Activated CD4-positive, alpha-beta T cell treated with anti-CD3 and anti-CD28 coated beads, Interleukin-10, Interleukin-2, amounts not matched to agents 100 ng/mL and 50 ng/mL, durations not matched to agents 16 hours and 8 hours (primary cell): ENCODE measurements around the gene IRF2.
A peak's percentile ranks its signal among the peaks of the same experiment; 100 is the strongest.

ENCODE experiments used
- DNase-seq: peaks from one replicate; pipeline ENCODE4 v3.0.0-alpha.2; 2020

IRF2 gene

GRCh38 chr4:184404047-184404446 is 70.3 kb downstream of the IRF2 start:
- no peak for DNase-seq

DNA sequence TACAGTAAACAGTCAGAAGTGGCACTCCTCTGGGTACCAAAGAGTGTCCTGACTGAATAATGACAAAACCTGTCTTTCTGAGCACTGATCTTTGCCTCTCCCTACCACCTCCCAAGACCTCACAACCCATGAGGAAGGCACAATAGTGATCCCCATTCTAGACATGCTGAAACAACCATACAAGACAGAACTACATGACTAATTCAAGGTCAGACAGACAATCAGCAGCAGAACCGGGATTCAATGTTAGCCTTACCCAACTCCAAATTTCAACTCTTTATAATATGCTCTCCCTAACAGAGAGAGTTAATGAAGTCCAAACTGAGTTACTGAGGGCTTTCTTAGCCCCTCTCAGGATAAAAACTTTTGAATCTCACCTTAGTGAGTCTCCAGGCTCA is 71.0 kb downstream of the IRF2 start:
- DNase-seq: no peak

GRCh38 chr4:184402740-184403383 is 71.5 kb downstream of the IRF2 start:
- no peak for DNase-seq

DNA sequence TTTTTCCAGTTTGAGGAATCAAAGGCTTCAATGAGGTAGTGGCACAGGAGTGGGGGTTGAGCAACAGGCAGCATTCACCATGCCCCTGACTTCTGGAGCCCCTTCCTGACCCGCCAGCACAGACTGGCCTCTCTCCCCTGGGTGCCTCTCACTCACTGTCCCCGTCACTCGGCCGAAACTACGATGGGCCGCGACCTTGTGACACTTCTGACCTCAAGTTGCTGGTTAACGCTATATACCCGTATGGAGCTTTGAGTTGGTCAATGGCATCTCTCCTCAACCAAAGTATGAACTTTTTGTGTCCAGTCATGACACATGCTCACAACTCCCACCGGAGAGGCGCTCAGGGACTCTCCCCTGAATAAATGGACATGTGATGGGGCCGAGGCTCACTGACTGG is 72.1 kb downstream of the IRF2 start:
- DNase-seq: no peak

GRCh38 chr4:184401397-184402171 is 72.8 kb downstream of the IRF2 start:
- no peak for DNase-seq

DNA sequence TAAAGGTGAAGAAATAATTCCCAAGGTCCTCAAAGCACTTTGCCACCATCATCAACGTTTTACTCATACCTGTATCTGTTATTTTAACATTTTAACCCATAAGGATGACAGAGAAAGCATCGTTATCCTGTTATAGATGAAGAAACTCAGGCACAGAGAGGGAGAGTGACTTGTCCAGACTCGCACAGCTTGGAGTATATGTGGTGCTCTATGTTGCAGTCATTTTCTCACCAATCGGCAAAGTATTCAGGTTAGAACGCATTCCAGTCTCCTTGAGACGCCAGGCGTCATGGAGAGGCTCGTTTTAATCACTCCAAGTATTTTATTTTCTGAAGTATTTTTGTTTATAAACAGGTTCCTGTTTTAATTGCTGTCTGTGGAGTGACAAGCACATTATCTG is 73.5 kb downstream of the IRF2 start:
- DNase-seq: no peak

DNA sequence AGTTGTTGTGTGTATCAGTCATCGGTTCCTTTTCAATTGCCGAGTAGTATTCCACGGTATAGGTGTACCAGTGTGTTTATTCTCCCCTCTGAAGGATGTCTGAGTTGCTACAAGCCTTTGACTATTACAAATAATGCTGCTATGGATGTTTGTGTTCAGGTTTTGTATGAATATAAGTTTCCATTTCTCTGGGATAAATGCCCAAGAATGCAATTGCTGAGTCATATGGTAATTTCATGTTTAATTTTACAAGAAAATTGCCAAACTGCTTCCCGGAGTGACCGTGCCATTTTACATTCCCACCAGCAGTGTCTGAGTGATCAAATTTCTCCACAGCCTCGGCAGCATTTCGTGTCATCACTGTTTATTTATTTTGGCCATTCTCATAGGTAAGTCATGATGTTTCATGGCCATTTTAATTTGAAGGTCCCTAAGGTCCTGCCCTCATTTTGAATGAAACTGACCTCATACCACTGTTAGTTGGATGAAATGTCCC is 73.9 kb downstream of the IRF2 start:
- DNase-seq: peak; percentile 31

- no peak for DNase-seq
Observed at GRCh38 chr4:184399512-184399908, 74.8 kb downstream of the IRF2 start.

DNA sequence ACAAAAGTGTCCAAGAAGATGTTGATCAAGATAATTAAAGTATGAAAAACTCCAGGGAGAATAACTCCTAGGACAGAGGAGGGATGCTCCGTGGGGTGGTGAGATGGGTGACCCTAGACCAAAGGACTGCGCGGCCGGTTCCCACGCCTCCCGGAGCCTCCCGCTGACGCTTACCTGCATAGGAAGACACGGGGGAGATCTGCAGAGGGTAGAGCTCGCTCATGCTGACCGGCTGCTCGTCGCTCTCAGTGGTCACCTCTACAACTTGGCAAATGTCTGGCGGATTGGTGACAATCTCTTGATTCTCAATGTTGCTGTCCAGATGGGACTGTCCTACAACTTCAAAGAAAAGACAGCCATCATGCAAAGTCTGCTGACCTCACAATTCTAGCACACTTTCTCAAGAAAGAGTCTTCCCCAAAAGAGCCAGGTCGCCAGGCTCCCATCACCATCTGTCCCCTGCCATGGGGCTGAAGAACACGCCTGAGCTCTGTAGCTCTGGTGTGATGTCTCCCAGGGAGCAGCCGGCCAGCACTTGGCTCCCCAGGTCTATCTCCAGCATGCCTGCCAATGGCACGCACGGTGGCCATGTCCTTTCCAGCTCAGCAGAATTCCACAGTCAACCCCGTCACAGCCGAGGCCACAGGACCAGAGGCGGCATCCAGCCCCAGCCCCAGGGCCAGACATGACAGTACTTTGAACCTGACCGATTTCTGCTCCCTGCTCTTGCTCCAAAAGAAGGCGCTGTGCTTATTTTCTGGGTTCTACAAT is 75.4 kb downstream of the IRF2 start:
- no peak for DNase-seq

GRCh38 chr4:184397516-184398163 is 76.7 kb downstream of the IRF2 start:
- DNase-seq: no peak

GRCh38 chr4:184396570-184397515 is 77.5 kb downstream of the IRF2 start:
- no peak for DNase-seq

GRCh38 chr4:184395971-184396391 is 78.4 kb downstream of the IRF2 start:
- no peak for DNase-seq

DNA sequence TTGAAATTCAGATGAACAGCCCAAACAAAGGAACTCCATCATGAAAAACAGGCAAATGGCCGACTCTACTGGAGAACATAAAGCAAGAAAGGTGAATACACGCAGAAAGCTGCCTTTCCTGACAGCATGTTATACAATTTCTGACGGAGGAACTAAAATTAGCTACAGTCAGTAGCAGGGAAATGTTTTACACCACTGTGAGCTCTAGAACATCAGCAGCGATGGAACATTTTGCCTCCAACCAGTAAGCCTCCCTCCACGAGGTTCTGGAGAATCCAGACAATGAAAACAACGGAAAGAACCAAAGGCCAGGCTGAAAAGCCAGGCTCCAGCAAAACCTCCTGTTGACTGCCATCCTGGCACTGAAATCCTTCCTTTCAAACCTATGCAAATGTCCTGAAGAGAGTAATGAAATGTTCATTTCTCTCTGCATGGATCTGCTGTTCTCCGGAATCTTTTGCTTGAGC is 78.9 kb downstream of the IRF2 start:
- DNase-seq: no peak

- DNase-seq: no peak
Observed at GRCh38 chr4:184392748-184393559, 81.4 kb downstream of the IRF2 start.

GRCh38 chr4:184392316-184392715 is 82.0 kb downstream of the IRF2 start:
- no peak for DNase-seq

GRCh38 chr4:184389978-184390900 is 84.1 kb downstream of the IRF2 start:
- no peak for DNase-seq

- no peak for DNase-seq
Observed at GRCh38 chr4:184388106-184388505, 86.2 kb downstream of the IRF2 start.

- no peak for DNase-seq
Observed at GRCh38 chr4:184387351-184387750, 87.0 kb downstream of the IRF2 start.

GRCh38 chr4:184386271-184386781 is 88.0 kb downstream of the IRF2 start:
- DNase-seq: no peak
